Breast epithelium (tissue), 3 donors: ENCODE data around the gene GDNF.

Experiments
- CTCF ChIP-seq, 3 donors: fragments of 450-650 bp; IDR thresholded peaks; one replicate each; pipeline ENCODE4 v1.5.1; 2016 to 2017; ENCODE audit warnings: antibody characterized with exemption in 3 of 3, mild to moderate bottlenecking in 3 of 3, moderate library complexity in 3 of 3
- POLR2A ChIP-seq: fragments of 450-650 bp; IDR thresholded peaks from one replicate; pipeline ENCODE4 v1.6.1; 2016; ENCODE audit warnings: antibody characterized with exemption, mild to moderate bottlenecking, moderate library complexity
- POLR2AphosphoS5 ChIP-seq, 3 donors: sonication (generic); formaldehyde crosslinking; IDR thresholded peaks; one replicate each; pipeline ENCODE4 v1.6.1; 2017; ENCODE audit warnings: antibody characterized with exemption in 3 of 3

DNA sequence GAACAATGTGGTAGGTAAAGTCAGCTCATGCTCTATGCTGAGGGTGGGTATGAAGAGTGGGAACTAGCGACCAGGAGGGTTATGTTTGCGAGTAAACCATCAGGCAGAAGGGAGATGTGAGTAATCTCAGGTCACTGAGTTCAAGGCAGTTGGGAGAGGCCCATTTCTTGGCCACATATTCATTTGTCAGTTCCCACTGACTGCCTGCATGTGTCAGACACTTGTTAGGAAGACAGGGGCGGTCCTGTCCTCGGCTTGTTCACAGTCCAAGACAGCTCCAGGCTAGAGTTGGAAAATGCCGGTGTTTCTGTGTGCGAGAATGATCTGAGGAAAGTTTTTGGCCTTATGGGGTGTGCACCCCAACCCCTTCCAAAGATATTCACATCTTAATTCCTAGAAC is 48.6 kb upstream of the GDNF start:
- TF ChIP-seq POLR2A = no peak
- no peak for TF ChIP-seq POLR2AphosphoS5 (IDR thresholded peaks at IDR 0.05)
- TF ChIP-seq CTCF (IDR thresholded peaks at IDR 0.05) = no peak
